ENCODE data around the gene ELMOD2. TPM values are rescaled to one million over a fixed set of nuclear protein-coding genes. Genes with fewer than 3 reads are reported as not detected.
A peak's percentile ranks its signal among the peaks of the same experiment; 100 is the strongest.

The ELMOD2 gene
- total RNA-seq, 1 donor from 2014 or later = 31.7 TPM

DNA sequence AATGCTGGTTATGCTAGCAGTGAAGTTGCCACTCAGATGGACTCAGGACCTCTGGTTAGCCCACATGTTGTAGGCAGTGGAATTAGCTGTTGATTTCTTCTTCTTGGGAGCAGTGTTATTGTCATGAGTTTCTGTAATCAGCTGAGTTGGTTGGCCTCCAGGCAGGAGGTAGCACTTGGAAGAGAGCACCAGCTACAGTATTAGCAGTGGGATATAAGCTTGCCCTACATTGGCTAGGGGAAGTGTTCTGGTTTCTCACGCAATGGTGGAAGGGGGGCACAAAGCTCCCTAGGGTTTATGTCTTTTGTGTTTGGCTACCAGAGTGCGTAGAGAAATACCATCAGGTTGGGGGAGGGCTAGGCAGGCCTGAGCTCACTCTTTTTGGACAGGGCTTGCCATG lies 78.7 kb downstream of the ELMOD2 start:
- peaks cover 8% of the 10 kb centered on the region for H3K27me3 Mint-ChIP-seq (ENCODE audit: unreplicated experiment)
- H3K27ac Mint-ChIP-seq (ENCODE audit: unreplicated experiment) = no peak overlapping the region
- H3K9me3 Mint-ChIP-seq (ENCODE audit: unreplicated experiment) = no peaks in the 10 kb centered on the region
- H3K36me3 Mint-ChIP-seq (ENCODE audit: low read depth, unreplicated experiment) = no peaks in the 10 kb centered on the region
- H3K4me3 Mint-ChIP-seq (ENCODE audit: unreplicated experiment) = peak overlapping the region; percentile 54
- peaks cover 13% of the 10 kb centered on the region for H3K4me1 Mint-ChIP-seq (ENCODE audit: unreplicated experiment)
- TF ChIP-seq, protein P1, sequence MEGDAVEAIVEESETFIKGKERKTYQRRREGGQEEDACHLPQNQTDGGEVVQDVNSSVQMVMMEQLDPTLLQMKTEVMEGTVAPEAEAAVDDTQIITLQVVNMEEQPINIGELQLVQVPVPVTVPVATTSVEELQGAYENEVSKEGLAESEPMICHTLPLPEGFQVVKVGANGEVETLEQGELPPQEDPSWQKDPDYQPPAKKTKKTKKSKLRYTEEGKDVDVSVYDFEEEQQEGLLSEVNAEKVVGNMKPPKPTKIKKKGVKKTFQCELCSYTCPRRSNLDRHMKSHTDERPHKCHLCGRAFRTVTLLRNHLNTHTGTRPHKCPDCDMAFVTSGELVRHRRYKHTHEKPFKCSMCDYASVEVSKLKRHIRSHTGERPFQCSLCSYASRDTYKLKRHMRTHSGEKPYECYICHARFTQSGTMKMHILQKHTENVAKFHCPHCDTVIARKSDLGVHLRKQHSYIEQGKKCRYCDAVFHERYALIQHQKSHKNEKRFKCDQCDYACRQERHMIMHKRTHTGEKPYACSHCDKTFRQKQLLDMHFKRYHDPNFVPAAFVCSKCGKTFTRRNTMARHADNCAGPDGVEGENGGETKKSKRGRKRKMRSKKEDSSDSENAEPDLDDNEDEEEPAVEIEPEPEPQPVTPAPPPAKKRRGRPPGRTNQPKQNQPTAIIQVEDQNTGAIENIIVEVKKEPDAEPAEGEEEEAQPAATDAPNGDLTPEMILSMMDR (IDR thresholded peaks at IDR 0.05; ENCODE audit: unreplicated experiment) = no peak
- no peak for DNase-seq (ENCODE audit: low spot score)

DNA sequence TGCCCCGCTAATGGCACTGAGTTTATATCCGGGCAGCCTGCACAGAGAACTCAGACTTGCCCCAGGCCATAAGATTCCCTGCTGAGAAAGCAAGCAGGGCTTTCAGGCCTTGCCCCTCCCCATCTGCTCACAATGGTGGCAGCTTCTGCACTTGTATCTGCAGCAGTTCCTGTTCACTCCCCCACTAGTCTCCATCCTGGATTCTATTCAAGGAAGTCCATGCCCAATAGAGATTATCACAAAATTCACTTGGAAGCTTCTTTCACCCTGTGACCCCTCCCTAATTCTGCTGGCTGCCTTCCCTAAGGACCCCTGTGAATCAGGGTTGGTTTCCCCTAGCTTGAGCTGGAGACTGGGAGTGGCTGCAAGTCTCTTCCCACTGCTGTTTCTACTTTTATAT lies 79.3 kb downstream of the ELMOD2 start:
- Mint-ChIP-seq H3K36me3 (ENCODE audit: low read depth, unreplicated experiment) (no peaks in the 10 kb centered on the region), H3K9me3 (ENCODE audit: unreplicated experiment) (no peaks in the 10 kb centered on the region), H3K27me3 (ENCODE audit: unreplicated experiment) (peaks cover 9% of the 10 kb centered on the region), H3K4me3 (ENCODE audit: unreplicated experiment) (no peak overlapping the region), H3K27ac (ENCODE audit: unreplicated experiment) (no peak overlapping the region), H3K4me1 (ENCODE audit: unreplicated experiment) (peaks cover 13% of the 10 kb centered on the region)
- TF ChIP-seq, protein P1 (IDR thresholded peaks at IDR 0.05; ENCODE audit: unreplicated experiment) = no peak
- no peak for DNase-seq (ENCODE audit: low spot score)

Other genes with a start within 250 kb of the ELMOD2 start
- 33.9 TPM for gene SCOC, start 150.5 kb upstream of the ELMOD2 start, total RNA-seq (ENCODE audit: unreplicated experiment)
- 21.6 TPM for gene CLGN, start 96.5 kb upstream of the ELMOD2 start, total RNA-seq (ENCODE audit: unreplicated experiment)
- 0.13 TPM for gene MGAT4D, start 25.9 kb upstream of the ELMOD2 start, total RNA-seq (ENCODE audit: unreplicated experiment)
- gene UCP1, start 44.8 kb downstream of the ELMOD2 start, total RNA-seq (ENCODE audit: unreplicated experiment) = 19.5 TPM
- 25.5 TPM for gene TBC1D9, start 232.2 kb downstream of the ELMOD2 start, total RNA-seq (ENCODE audit: unreplicated experiment)

Data from endothelial cell (in vitro differentiated cells).